Mesenchymal stem cell (in vitro differentiated cells and primary cell): ENCODE measurements around the gene P4HA3.

Experiments used
- DNase-seq: peaks from one replicate; pipeline ENCODE4 v3.0.0-alpha.2; 2013
- H2AFZ ChIP-seq: one replicate; pipeline ENCODE4 v1.6.1; 2013; ENCODE audit warnings: low read depth, mild to moderate bottlenecking, control low read depth, inconsistent platforms, low read length, moderate library complexity
- H2AK5ac ChIP-seq: 2 replicates; pipeline ENCODE4 v1.6.1; 2013; ENCODE audit warnings: low read length, moderate library complexity, mild to moderate bottlenecking, inconsistent platforms; ENCODE audit not compliant: severe bottlenecking
- H2BK120ac ChIP-seq: one replicate; pipeline ENCODE4 v1.6.1; 2013; ENCODE audit warnings: low read depth, mild to moderate bottlenecking, inconsistent platforms, low read length, moderate library complexity
- H2BK12ac ChIP-seq, 2 experiments: one replicate each; pipeline ENCODE4 v1.6.1; 2013; ENCODE audit warnings: inconsistent platforms in 2 of 2, low read length in 2 of 2, mild to moderate bottlenecking in 2 of 2, moderate library complexity in 2 of 2, control low read depth in 1 of 2
- H2BK15ac ChIP-seq: one replicate; pipeline ENCODE4 v1.6.1; 2013; ENCODE audit warnings: mild to moderate bottlenecking, low read depth, inconsistent platforms; ENCODE audit not compliant: poor library complexity, severe bottlenecking
- H2BK5ac ChIP-seq: 2 replicates; pipeline ENCODE4 v1.6.1; 2013; ENCODE audit warnings: low read depth, mild to moderate bottlenecking, low read length, control low read depth, inconsistent platforms; ENCODE audit not compliant: poor library complexity, severe bottlenecking
- H3K14ac ChIP-seq, 2 experiments: one replicate each; pipeline ENCODE4 v1.6.1; 2013; ENCODE audit warnings: inconsistent platforms in 2 of 2, low read length in 2 of 2, control low read depth in 1 of 2, mild to moderate bottlenecking in 1 of 2, moderate library complexity in 1 of 2
- H3K18ac ChIP-seq, 2 experiments: one replicate each; pipeline ENCODE4 v1.6.1; 2013; ENCODE audit warnings: inconsistent platforms in 2 of 2, low read length in 2 of 2, control low read depth in 1 of 2, low read depth in 1 of 2, mild to moderate bottlenecking in 1 of 2
- H3K23ac ChIP-seq, 2 experiments: one replicate each; pipeline ENCODE4 v1.6.1; 2013; ENCODE audit warnings: inconsistent platforms in 2 of 2, low read length in 2 of 2, mild to moderate bottlenecking in 2 of 2, moderate library complexity in 2 of 2, control low read depth in 1 of 2
- H3K27ac ChIP-seq: 2 replicates; pipeline ENCODE4 v1.5.1; 2013; ENCODE audit warnings: mild to moderate bottlenecking, moderate library complexity, low read length, control low read depth, inconsistent platforms; ENCODE audit not compliant: poor library complexity, severe bottlenecking
- H3K27me3 ChIP-seq, 2 experiments: 2 replicates each; pipeline versions ENCODE4 v1.6.1 to v1.7.0; 2013; ENCODE audit warnings: low read length in 2 of 2, mild to moderate bottlenecking in 2 of 2, moderate library complexity in 2 of 2, control low read depth in 1 of 2, inconsistent platforms in 1 of 2; ENCODE audit not compliant: control insufficient read depth in 1 of 2, insufficient read depth in 1 of 2
- H3K36me3 ChIP-seq, 2 experiments: 2 replicates each; pipeline versions ENCODE4 v1.6.1 to v1.7.0; 2013; ENCODE audit warnings: low read length in 2 of 2, control low read depth in 1 of 2, inconsistent platforms in 1 of 2, low read depth in 1 of 2, mild to moderate bottlenecking in 1 of 2; ENCODE audit not compliant: insufficient read depth in 2 of 2, control insufficient read depth in 1 of 2
- H3K4ac ChIP-seq, 2 experiments: one replicate each; pipeline ENCODE4 v1.6.1; 2013; ENCODE audit warnings: inconsistent platforms in 2 of 2, low read length in 2 of 2, mild to moderate bottlenecking in 2 of 2, moderate library complexity in 2 of 2, control low read depth in 1 of 2, low read depth in 1 of 2
- H3K4me1 ChIP-seq: 2 replicates; pipeline ENCODE4 v1.6.1; 2013; ENCODE audit warnings: low read depth, low read length, control low read depth; ENCODE audit not compliant: control insufficient read depth, insufficient read depth
- H3K4me2 ChIP-seq: 2 replicates; pipeline ENCODE4 v1.6.1; 2013; ENCODE audit warnings: low read length, mild to moderate bottlenecking, inconsistent platforms; ENCODE audit not compliant: poor library complexity, severe bottlenecking
- H3K4me3 ChIP-seq, 2 experiments: 2 replicates each; pipeline versions ENCODE4 v1.5.1 to v1.7.0; 2013; ENCODE audit warnings: low read length in 2 of 2, mild to moderate bottlenecking in 2 of 2, control low read depth in 1 of 2, low read depth in 1 of 2; ENCODE audit not compliant: insufficient read depth in 1 of 2
- H3K79me1 ChIP-seq: replicated peaks from 2 replicates; pipeline ENCODE4 v1.6.1; 2013; ENCODE audit warnings: mild to moderate bottlenecking, control low read depth, low read length, inconsistent platforms; ENCODE audit not compliant: poor library complexity, severe bottlenecking
- H3K9ac ChIP-seq: 2 replicates; pipeline ENCODE4 v1.7.0; 2013; ENCODE audit warnings: mild to moderate bottlenecking, low read length, moderate library complexity
- H3K9me3 ChIP-seq: 2 replicates; pipeline ENCODE4 v1.7.0; 2013; ENCODE audit warnings: mild to moderate bottlenecking, low read length; ENCODE audit not compliant: control insufficient read depth
- H4K8ac ChIP-seq: one replicate; pipeline ENCODE4 v1.6.1; 2013; ENCODE audit warnings: inconsistent platforms, mild to moderate bottlenecking, low read length, moderate library complexity
- H4K91ac ChIP-seq: one replicate; pipeline ENCODE4 v1.6.1; 2013; ENCODE audit warnings: mild to moderate bottlenecking, low read length, inconsistent platforms
- WGBS: methylation state at CpG from one replicate; pipeline ENCODE4 v1.1.7; 2013; ENCODE audit warnings: mixed read lengths; 5-methylcytosine and 5-hydroxymethylcytosine counted together

The P4HA3 gene

GRCh38 chr11:74253361-74253760 is 58.1 kb downstream of the P4HA3 start:
- 98% methylated on average over 8 of the region's 8 CpGs for WGBS

GRCh38 chr11:74249496-74249895 is 61.9 kb downstream of the P4HA3 start:
- Histone ChIP-seq H3K4me2 (no peak overlapping the region), H2BK15ac (no peak overlapping the region), H3K18ac (no peak overlapping the region), H4K8ac (no peak overlapping the region), H2AK5ac (no peak overlapping the region), H3K4me1 (no peaks in the 10 kb centered on the region), H4K91ac (no peak overlapping the region), H3K79me1 (peaks cover 2% of the 10 kb centered on the region), H3K4ac (no peak overlapping the region), H3K14ac (no peak overlapping the region), H2BK12ac (no peak overlapping the region), H3K23ac (no peak overlapping the region), H3K4me3 (no peak overlapping the region), H2BK5ac (no peak overlapping the region), H3K27ac (no peak overlapping the region), H2BK120ac (no peak overlapping the region), H2AFZ (no peak overlapping the region), H3K27me3 (no peaks in the 10 kb centered on the region), H3K36me3 (peaks cover 50 to 93% of the 10 kb centered on the region in 2 experiments), H3K9ac (no peak overlapping the region), H3K9me3 (no peaks in the 10 kb centered on the region)
- WGBS, result 100% methylated on average over 1 of the region's 2 CpGs
- no peak for DNase-seq

More at GRCh38 chr11:74253361-74253760, 58.1 kb downstream of the P4HA3 start:
- Histone ChIP-seq H3K27ac (no peak overlapping the region), H3K4me2 (no peak overlapping the region), H3K4ac (no peak overlapping the region), H2BK12ac (no peak overlapping the region), H3K4me1 (no peaks in the 10 kb centered on the region), H3K9ac (no peak overlapping the region), H2AK5ac (no peak overlapping the region), H2BK120ac (no peak overlapping the region), H3K23ac (no peak overlapping the region), H2AFZ (no peak overlapping the region), H4K91ac (no peak overlapping the region), H2BK5ac (no peak overlapping the region), H3K14ac (no peak overlapping the region), H2BK15ac (no peak overlapping the region), H3K9me3 (no peaks in the 10 kb centered on the region), H3K36me3 (peaks cover 53 to 77% of the 10 kb centered on the region in 2 experiments), H3K4me3 (no peak overlapping the region), H3K79me1 (no peaks in the 10 kb centered on the region), H3K27me3 (no peaks in the 10 kb centered on the region), H3K18ac (no peak overlapping the region), H4K8ac (no peak overlapping the region)
- DNase-seq, result no peak

GRCh38 chr11:74248469-74248868 is 63.0 kb downstream of the P4HA3 start:
- H3K23ac ChIP-seq, result no peak overlapping the region
- H3K4me2 ChIP-seq, result no peak overlapping the region
- H4K91ac ChIP-seq, result no peak overlapping the region
- no peak overlapping the region for H2BK5ac ChIP-seq
- WGBS, result 92% methylated on average over 1 of the region's 1 CpG
- H3K27ac ChIP-seq, result no peak overlapping the region
- H2AK5ac ChIP-seq, result no peak overlapping the region
- H3K79me1 ChIP-seq, result peaks cover 2% of the 10 kb centered on the region
- H3K9ac ChIP-seq, result no peak overlapping the region
- H3K4me1 ChIP-seq, result no peaks in the 10 kb centered on the region
- H3K14ac ChIP-seq, result no peak overlapping the region
- no peak overlapping the region for H2AFZ ChIP-seq
- no peak overlapping the region for H3K18ac ChIP-seq
- no peak for DNase-seq
- no peak overlapping the region for H3K4ac ChIP-seq
- H3K36me3 ChIP-seq, result peaks cover 40 to 90% of the 10 kb centered on the region in 2 experiments
- no peaks in the 10 kb centered on the region for H3K27me3 ChIP-seq
- H2BK120ac ChIP-seq, result no peak overlapping the region
- no peak overlapping the region for H4K8ac ChIP-seq
- no peak overlapping the region for H2BK12ac ChIP-seq
- no peak overlapping the region for H3K4me3 ChIP-seq
- no peak overlapping the region for H2BK15ac ChIP-seq
- no peaks in the 10 kb centered on the region for H3K9me3 ChIP-seq

- Histone ChIP-seq H3K14ac (no peak overlapping the region), H3K4me1 (no peaks in the 10 kb centered on the region), H2AK5ac (no peak overlapping the region), H3K18ac (no peak overlapping the region), H3K4me2 (no peak overlapping the region), H3K27ac (no peak overlapping the region), H4K91ac (no peak overlapping the region), H3K9ac (no peak overlapping the region), H3K79me1 (peaks cover 9% of the 10 kb centered on the region), H2BK15ac (no peak overlapping the region), H2BK12ac (no peak overlapping the region), H4K8ac (no peak overlapping the region), H2BK5ac (no peak overlapping the region), H3K23ac (no peak overlapping the region), H2AFZ (no peak overlapping the region), H3K4ac (no peak overlapping the region), H3K27me3 (no peaks in the 10 kb centered on the region), H3K36me3 (peaks cover 5 to 82% of the 10 kb centered on the region in 2 experiments), H2BK120ac (no peak overlapping the region), H3K9me3 (no peaks in the 10 kb centered on the region), H3K4me3 (no peak overlapping the region)
- no peak for DNase-seq
- 100% methylated on average over 1 of the region's 1 CpG for WGBS
Observed at GRCh38 chr11:74238243-74238642, 73.2 kb downstream of the P4HA3 start.
